H4 (cell line): ENCODE data around the gene OR6A2. TPM values are rescaled to one million over a fixed set of nuclear protein-coding genes. Genes with fewer than 3 reads are reported as not detected.
"Not testable (repeated sequence)": the region's sequence is repeated elsewhere in the genome, so short reads cannot be mapped to it uniquely, and the experiment has no call there.

Experiments used
- DNase-seq: peaks from one replicate; pipeline ENCODE4 v3.0.0-alpha.2; 2015; ENCODE audit warnings: low spot score
- total RNA-seq: library from RNA; depleted of rRNA; stranded (reverse); fragments of >200 nt; shearing (Covaris generic); gene quantifications from 2 replicates; pipeline ENCODE4 v1.2.3, GENCODE V29; 2014; rRNA removed

The OR6A2 gene
- 0.43 TPM in 1 of 2 replicates, not detected in the other for total RNA-seq

- no peak for DNase-seq
These were observed at the start of gene OR6A2 for GRCh38 chr11:6799402-6799801. TSS of gene OR6A2 (minus strand) at chr11:6799689. CDS start at chr11:6795708, 3,981 bp downstream.

GRCh38 chr11:6845383-6845782, 45.9 kb upstream of the OR6A2 start, which contains the start of gene OR10A5:
TSS of gene OR10A5 (plus strand) at chr11:6845683. CDS start at chr11:6845683, 0 bp downstream.
- no peak for DNase-seq

GRCh38 chr11:6844356-6844755, 44.9 kb upstream of the OR6A2 start:
- peak; percentile 27 for DNase-seq

DNA sequence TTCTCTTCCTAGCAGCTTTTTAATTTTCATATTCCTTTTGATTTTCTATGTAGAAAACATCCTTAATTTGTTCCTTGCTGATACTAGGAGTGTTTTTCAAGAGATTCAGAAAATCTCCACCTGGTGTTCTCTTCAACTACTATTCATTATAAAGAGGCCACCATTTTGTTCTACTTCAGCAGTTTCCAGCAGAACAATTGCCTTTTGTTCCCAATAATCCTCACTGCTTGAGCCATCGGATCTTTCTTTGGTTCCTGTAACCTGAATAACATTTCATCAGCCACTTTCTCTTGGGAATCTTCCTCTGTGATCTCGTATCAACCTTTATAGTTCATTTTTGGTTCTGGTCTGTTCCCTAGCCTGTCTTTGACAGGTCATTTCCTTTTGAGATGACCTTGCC, 44.2 kb upstream of the OR6A2 start:
- DNase-seq = no peak

- no peak for DNase-seq
These were observed 42.2 kb upstream of the OR6A2 start for GRCh38 chr11:6841694-6842093.

- no peak for DNase-seq
These were observed 34.5 kb upstream of the OR6A2 start for GRCh38 chr11:6834021-6834420.

- DNase-seq = no peak
These were observed 33.9 kb upstream of the OR6A2 start for GRCh38 chr11:6833356-6833755.

DNA sequence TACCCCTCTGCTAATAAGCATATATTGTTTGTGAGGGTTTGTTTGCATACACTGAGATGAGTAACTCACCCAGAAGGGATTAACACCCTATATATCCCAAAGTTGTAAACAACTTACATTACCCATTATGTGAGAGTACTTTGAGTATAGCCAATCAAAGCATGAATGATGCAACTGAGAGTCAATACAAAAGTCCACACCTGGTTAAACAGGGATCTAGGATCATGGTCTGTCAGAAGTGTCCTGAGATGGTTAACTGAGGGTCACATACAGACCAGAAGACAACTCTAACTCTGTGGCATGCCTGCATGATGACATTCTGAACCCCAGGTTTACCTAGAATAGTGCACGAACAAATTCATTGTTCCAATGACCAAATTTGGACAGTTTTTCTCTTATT, 28.6 kb upstream of the OR6A2 start:
- DNase-seq = no peak

DNA sequence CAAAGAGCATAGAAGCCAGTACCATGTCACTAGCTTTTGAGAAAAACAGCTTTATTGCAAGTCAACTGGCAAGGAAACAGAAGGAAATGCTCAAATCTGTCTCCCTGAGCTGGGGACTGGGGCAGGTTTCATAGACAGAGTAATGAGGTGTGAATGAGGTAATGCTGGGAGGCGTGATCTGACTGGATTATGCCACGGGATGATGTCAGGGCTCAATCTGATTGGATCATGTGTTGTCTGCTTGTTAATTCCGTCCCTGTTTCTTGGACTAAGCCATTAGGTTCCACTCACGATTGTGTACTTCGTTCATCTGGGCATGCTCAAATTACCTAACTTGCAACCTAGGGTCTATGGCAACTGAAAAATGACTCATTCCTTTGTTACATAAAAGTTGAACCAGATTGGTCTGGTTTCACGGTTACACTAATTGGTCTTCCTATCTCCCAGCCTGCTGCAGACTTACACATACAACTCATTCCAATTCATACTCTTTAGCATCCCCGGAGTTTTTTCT, 25.8 kb upstream of the OR6A2 start:
- peak; percentile 67 for DNase-seq

DNA sequence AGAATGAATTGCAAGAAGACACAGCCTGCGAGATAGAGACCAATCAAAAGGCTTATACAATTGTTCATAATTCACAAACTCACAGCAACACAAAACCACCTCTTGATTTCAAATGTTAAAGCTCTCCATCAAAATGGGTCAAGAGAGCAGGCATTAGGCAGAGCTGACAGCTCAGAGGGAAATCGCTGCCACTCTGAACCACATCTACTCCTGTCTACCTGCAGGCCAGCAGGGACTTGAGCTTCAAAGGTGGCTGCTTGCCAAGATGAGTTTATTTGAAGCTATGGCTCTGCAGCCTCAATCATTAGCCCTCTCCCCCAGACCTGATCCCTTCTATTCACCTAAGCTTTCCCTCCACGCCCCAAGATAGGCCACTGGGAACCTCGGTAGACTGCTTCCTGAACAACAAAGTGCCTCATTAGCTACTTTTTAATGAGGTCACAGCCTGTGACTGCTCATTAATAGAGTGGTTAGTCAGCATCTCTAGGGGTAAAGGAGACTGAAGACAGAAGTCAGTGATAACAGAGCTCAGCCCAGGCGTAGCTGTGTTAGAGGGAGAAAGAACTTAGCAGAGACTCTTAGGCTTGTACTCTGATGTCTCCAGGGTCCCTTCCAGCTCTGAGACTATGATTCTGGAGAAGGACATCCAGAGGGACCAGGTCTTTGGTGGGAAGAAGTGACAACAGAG, 24.8 kb upstream of the OR6A2 start:
- DNase-seq = no peak

- DNase-seq = no peak
These were observed 19.5 kb upstream of the OR6A2 start for GRCh38 chr11:6818967-6819366.

DNA sequence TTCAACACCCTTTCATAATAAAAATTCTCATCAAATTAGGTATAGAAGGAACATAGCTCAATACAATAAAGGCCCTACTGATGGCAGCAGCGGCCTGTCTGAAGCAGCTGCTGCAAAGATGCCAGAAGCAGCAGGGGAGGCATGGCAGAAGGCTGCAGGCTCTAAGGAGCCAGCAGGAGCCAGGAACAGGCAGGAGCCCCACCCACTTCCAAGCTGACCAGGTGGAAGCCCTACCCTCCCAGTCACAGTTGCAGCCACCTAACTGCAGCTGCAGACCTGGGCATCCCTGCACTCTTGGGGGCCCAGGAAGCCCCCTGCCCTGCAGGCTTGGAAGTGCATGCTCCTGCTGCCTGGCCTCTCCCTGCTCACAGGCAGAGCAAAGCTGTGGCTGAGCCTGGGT, 18.2 kb upstream of the OR6A2 start:
- no peak for DNase-seq

GRCh38 chr11:6813656-6814055, 14.2 kb upstream of the OR6A2 start:
- DNase-seq = no peak

GRCh38 chr11:6812390-6813005, 13.0 kb upstream of the OR6A2 start:
- peak; percentile 30 for DNase-seq

- DNase-seq = not testable (repeated sequence)
These were observed 1.6 kb upstream of the OR6A2 start for GRCh38 chr11:6801075-6801474.

DNA sequence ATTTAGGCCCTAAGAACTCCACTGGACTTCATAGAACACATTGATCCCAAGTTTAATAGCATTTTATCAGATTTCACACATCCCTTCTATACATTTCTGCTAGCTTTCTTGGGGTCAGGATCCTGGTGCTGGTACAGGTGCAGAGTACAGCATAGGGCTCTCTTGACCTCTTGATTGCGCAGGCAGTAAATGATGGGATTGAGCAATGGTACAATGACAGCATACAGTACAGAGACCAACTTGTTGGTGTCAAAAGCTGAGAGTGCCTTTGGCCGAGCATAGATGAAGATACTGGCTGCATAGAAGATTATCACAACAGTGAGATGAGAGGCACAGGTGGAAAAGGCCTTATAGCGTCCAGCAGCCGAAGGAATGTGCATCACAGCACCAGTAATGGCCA, 4.8 kb downstream of the OR6A2 start:
- DNase-seq = no peak

DNA sequence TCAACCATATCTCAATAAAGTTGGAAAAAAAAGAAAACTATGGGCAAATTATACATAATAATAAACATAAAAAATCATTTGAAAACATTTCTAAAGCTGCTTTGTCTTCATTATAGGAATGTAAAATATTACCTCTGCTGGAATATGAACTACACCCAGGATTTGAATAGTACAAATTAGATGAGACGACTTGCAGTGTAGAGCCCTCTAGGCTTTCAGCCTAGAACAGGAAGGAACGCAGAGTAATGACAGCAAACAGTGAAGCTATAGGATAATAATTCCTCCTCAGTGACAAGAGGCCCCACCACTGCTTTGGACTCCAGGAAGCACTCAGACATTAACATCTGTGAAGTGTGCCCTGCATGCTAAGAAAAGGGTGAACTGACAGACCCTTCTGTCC, 8.9 kb downstream of the OR6A2 start:
- no peak for DNase-seq

- no peak for DNase-seq
These were observed 16.8 kb downstream of the OR6A2 start, which contains the start of gene OR2AG1 for GRCh38 chr11:6782720-6783119. TSS of gene OR2AG1 (plus strand) at chr11:6783020. CDS start at chr11:6785038, 2,018 bp downstream.

GRCh38 chr11:6780829-6781228, 18.7 kb downstream of the OR6A2 start:
- no peak for DNase-seq

GRCh38 chr11:6778518-6778917, 21.0 kb downstream of the OR6A2 start:
- no peak for DNase-seq

DNA sequence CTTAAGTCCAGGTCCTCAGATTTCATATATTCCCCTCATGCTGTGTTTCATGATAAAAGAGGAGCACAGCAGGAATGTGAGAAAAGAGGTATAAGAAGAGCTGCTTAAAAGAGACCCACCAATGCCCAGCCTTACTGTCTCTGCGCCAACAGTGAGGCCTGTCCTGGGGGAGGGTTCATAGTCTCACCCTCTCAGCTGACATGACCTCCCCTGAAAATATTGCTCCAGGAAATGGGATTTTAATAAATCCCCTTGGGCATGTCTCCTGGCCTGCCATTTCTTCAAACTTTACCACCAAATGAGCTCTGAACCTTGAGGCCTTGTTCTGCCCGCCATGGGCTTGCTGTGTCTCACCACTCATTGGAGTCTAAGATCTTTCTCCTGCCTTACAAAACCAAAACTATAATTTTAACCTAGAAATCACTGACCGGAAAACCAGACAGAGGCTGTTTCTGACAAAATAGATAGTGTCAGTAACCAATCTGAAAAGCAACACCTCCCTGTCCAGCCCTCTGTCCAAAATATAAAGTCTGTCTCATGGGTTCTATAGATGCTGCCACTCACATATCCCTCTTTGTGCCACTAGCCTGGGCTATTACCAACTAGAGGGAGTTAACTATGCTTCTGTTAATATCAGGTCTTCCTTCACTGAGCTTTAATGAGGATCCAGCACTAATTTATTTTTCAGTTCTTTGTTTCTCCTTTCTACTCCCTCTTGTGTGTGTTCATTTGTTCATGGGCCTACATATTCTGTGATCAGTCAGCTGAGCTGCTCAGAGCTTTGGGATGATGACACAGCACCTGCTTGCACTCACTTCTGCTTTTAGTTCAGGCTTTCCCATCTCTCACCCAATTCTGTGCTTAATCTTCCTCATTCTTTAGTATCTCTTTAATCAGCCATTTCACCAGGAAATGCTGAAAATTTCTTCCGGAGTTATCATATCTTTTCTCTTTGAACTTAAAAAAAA, 27.3 kb downstream of the OR6A2 start, which contains the start of gene OR2AG2:
Gene OR2AG2 (minus strand): TSS at position 51 of the 968 bp plus-strand sequence. CDS start 3,019 bp downstream, outside the sequence.
- DNase-seq = no peak
